Endothelial cell of hepatic sinusoid (primary cell): ENCODE results near the gene EPB41L2.

Experiments
- in situ Hi-C: cut with HindIII; loops from 2 replicates; pipeline ENCODE4 v1.10.0; 2017; ENCODE audit warnings: low sequenced_read_pairs

EPB41L2 gene

GRCh38 chr6:130848945-130849344, 214.1 kb downstream of the EPB41L2 start:
- in situ Hi-C loops, result no loop called here

GRCh38 chr6:130847001-130847910, 215.8 kb downstream of the EPB41L2 start:
- in situ Hi-C loops, result no loop called here

GRCh38 chr6:130846501-130846900, 216.5 kb downstream of the EPB41L2 start:
- in situ Hi-C loops, result no loop called here

- in situ Hi-C loops, result no loop called here
Measured at GRCh38 chr6:130843575-130844320, 219.3 kb downstream of the EPB41L2 start.

- in situ Hi-C loops, result no loop called here
Measured at GRCh38 chr6:130841128-130841728, 221.8 kb downstream of the EPB41L2 start.

GRCh38 chr6:130840050-130840449, 223.0 kb downstream of the EPB41L2 start:
- in situ Hi-C loops, result no loop called here

- in situ Hi-C loops, result no loop called here
Measured at GRCh38 chr6:130839379-130839778, 223.7 kb downstream of the EPB41L2 start.

GRCh38 chr6:130838951-130839350, 224.1 kb downstream of the EPB41L2 start:
- in situ Hi-C loops, result no loop called here

GRCh38 chr6:130838250-130838860, 224.7 kb downstream of the EPB41L2 start:
- in situ Hi-C loops, result no loop called here

GRCh38 chr6:130837067-130837466, 226.0 kb downstream of the EPB41L2 start:
- in situ Hi-C loops, result no loop called here

- in situ Hi-C loops, result no loop called here
Measured at GRCh38 chr6:130836055-130836640, 226.9 kb downstream of the EPB41L2 start.

- in situ Hi-C loops, result no loop called here
Measured at GRCh38 chr6:130834482-130835251, 228.4 kb downstream of the EPB41L2 start.

GRCh38 chr6:130833569-130833968, 229.5 kb downstream of the EPB41L2 start:
- in situ Hi-C loops, result no loop called here

GRCh38 chr6:130831607-130832006, 231.4 kb downstream of the EPB41L2 start:
- in situ Hi-C loops, result no loop called here

- in situ Hi-C loops, result no loop called here
Measured at GRCh38 chr6:130829333-130829910, 233.6 kb downstream of the EPB41L2 start.

- in situ Hi-C loops, result no loop called here
Measured at GRCh38 chr6:130827247-130828149, 235.5 kb downstream of the EPB41L2 start, which contains the start of gene SMLR1. Gene SMLR1, plus strand, starts transcription at chr6:130827406. Its CDS starts 8 bp downstream, at chr6:130827414.

GRCh38 chr6:130826442-130827246, 236.4 kb downstream of the EPB41L2 start:
- in situ Hi-C loops, result no loop called here
